UCSD-AML1 (cell line): ENCODE results near the gene NAT14.
A peak's percentile ranks its signal among the peaks of the same experiment; 100 is the strongest.

Experiments used
- DNase-seq: peaks from one replicate; lab custom pipeline; 2025; ENCODE audit not compliant: unreplicated experiment; lab: John Stamatoyannopoulos, UW

The NAT14 gene

GRCh38 chr19:55498246-55498840 is 13.4 kb downstream of the NAT14 start:
- no peak for DNase-seq

- no peak for DNase-seq
Measured at GRCh38 chr19:55500368-55500952, 15.5 kb downstream of the NAT14 start.

- DNase-seq = no peak
Measured at GRCh38 chr19:55502197-55502952, 17.4 kb downstream of the NAT14 start.

DNA sequence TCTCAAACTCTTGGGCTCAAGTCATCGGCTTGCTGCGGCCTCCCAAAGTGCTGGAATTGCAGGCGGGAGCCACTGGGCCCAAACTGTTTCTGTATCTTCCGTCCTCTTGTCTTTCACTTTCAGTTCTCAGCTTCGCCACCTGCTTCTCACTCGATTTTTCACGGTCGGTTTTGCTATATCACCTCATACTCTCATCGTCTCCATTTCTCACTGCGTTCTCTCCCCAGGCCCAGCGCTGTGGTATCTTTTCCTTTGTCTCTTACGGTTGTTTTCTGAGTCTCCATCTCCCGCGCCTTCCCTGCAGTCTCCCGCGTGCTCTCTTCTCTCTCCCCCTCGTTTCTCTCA is 18.1 kb downstream of the NAT14 start:
- DNase-seq = no peak

DNA sequence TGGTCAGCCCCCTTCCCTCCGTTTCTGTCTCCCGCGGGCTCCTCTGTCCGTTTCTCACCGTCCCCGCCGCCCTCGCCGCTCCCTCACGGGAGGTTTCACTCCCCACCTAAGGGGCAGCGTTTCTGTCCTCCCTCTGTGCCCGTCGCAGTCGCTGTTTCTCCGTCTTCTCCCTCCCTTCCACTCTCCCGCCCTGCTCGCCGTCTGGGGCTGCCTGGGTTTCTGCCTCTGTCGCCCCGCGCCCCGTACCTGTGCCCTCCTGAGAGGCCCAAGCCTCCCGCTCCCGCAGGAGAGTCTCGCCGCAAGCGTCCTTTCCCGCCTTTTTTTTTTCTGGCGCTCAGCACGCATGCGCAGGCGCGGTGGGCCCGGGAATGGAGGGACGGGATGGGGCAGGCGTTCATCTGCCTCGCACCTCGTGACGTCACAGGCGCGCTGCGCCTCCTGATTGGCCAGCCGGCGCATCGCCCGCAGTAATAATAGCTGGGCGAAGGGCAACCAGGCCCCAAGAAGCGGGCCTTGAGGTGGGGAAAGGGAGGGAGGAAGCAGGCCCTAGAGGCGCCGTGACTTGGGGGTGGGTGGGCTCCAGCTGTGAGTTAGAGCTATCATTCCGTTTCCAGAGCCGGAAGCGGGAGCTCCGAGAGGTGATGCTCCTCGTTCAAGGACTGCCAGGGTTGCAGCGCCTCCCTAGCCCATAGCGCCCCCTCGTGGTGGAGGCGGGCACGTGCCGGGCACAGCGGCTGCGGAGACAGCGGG is 18.7 kb downstream of the NAT14 start:
- peak; percentile 94 for DNase-seq

- DNase-seq = no peak
Measured at GRCh38 chr19:55504252-55504603, 19.2 kb downstream of the NAT14 start.

GRCh38 chr19:55504981-55505380 is 20.0 kb downstream of the NAT14 start:
- no peak for DNase-seq

- DNase-seq = no peak
Measured at GRCh38 chr19:55508120-55508519, 23.1 kb downstream of the NAT14 start.

GRCh38 chr19:55516878-55517620 is 32.1 kb downstream of the NAT14 start:
- peak; percentile 91 for DNase-seq

- no peak for DNase-seq
Measured at GRCh38 chr19:55519451-55520311, 34.7 kb downstream of the NAT14 start.

GRCh38 chr19:55520691-55521292 is 35.8 kb downstream of the NAT14 start:
- no peak for DNase-seq

- no peak for DNase-seq
Measured at GRCh38 chr19:55525289-55526101, 40.5 kb downstream of the NAT14 start.

DNA sequence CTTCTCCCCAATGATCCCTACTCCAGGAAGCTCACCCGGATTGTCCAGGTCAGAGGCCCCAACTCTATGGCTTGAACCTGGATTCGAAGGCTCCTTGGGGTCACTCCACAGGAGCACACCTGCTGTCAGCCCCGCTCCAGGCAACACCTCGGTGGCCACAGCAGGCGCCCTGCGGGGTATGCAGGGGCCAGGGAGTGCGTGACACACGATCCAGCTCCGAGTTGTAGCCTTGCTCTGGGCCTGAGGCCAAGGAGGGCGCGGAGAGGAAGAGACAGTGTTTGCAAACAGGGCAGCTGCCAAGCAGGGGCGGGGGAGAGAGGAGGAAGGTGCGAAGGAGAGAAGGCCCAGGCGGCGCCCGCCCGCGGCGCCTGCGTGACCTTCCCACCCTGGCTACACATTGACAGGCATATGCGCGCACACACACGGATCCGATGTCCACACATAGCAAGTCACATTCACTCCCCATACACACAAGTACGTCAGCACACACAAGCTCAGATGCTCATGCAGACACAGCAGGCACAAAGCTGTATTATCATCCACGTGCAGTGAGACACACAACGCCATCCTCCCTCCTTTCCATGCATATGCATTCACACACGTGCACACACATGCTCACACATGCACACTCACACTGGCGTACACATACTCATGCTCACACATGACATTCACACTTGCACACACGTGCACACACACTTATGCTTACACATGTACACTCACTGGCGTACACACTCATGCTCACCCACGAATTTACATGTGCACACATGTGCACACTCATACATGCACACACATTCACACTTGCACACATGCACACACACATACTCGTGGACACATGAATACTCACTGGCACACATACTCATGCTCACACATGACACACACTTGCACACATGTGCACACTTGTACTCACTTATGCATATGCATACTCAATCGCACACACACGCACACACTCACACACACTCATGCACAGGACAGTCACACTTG is 41.5 kb downstream of the NAT14 start:
- peak; percentile 41 for DNase-seq

DNA sequence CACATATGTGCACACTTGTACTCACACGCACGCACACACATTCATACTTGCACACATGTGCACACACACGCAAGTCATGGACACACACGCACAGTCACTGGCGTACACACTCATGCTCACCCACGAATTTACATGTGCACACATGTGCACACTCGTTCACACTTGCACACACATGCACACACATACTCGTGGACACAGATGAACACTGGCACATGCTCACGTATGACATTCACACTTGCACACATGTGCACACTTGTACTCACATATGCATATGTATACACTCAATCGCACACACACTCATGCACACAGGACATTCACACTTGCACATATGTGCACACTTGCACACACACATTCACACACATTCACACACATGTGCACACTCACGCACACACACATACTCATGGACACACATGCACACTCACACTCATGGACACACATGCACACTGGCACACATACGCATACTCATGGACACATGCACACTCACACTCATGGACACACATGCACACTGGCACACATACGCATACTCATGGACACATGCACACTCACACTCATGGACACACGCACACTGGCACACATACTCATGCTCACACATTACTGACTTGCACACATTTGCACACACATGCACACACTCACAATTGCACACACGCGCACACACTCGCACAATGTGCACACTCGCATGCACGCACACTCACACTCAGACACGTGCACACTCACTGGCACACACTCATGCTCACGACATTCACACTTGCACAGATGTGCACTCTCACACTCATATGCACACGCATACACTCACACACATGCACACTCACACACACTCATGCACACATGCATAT is 42.4 kb downstream of the NAT14 start:
- no peak for DNase-seq

DNA sequence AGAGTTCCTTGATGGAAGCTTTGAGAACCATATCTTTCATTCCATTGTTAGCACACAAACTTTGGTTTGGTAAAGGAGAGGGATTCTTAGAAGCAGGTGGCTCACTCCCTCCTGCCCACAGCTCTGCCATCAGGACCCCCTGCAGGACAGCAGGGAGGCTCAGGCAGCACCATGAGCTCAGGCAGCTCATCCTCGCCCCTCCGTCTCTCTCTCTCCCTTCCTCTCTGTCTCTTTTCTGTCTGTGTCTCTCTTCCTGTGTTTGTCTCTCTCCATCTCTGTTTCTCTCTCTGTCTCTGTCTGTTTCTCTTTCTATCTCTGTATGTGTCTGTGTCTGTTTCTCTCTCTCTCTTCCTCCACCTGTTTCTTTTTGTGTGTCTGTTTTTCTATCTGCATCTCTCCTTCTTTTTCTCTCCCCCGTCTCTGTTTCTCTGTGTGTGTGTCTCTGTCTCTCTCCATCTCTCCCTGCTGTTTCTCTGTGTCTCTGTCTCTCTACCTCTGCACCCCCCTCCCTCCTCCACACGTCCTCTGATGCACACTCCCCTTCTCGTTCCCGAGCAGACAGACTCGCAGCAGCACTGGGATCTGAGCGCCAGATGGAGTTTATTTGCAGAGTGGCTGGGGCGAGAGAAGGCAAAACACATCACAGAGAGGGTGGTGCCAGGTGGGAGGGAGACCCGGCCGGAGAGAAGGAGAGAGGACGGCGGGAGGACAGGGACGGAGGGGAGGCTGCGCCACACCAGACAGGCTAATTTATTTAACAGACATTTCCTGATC is 43.2 kb downstream of the NAT14 start:
- no peak for DNase-seq

- no peak for DNase-seq
Measured at GRCh38 chr19:55529636-55530234, 44.7 kb downstream of the NAT14 start.
